ENCODE measurements around the gene GTF2F2.

The GTF2F2 gene

DNA sequence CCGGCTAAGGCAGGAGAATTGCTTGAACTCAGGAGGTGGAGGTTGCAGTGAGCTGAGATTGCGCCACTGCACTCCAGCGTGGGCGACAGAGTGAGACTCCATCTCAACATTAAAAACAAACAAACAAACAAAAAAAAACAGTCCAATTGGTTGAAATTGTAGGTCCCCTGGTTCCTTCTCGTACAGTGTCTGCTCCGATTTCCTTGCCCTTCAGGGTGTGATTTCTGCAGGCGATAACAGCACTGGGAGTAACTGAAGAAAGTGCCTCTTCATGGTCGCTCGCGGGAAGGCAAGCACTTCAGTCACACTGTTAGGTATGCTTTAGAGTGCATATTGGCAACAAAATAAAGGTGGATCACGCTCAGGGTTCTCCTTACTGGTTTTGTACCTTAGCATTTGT lies 181.0 kb downstream of the GTF2F2 start:
- DNase-seq (ENCODE audit: low read depth) = no peak

DNA sequence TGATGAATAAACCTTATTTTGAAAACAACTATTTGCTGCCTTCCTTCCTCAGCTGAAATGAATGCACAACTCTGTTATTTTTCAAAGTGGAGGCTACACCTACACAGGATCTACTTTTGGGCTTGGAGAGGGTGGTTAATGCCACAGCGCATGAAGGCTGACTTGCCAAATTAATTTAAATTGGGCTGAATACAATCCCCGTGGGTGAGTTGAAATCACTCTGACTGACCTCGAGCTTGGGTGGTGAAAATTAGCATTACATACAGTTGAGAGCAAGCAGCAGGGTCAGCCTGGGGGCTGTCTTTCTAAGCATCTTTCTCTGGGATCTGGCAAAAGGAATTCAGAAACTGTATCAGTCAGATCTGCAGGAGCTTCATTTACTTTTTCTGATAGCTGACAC lies 182.2 kb downstream of the GTF2F2 start:
- no peak for DNase-seq (ENCODE audit: low read depth)

DNA sequence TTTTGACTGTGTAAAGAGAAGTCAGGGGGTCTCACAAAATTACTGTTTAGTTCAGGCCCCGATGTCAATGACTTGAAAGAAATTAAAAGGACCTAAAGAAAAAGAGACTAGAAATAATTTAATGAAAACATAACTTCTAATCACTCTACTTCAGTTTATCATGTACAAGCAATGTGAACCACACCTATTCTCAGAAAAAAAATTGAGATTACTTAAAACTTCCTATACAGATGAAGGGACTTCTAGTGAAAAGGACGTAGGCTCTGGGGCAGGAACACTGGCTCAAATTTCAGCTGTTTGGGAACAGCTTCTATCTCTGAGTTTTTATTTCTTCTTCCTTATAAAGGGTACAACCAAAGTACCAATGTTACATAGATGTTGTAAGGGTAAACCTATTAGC lies 182.7 kb downstream of the GTF2F2 start:
- no peak for DNase-seq (ENCODE audit: low read depth)

DNA sequence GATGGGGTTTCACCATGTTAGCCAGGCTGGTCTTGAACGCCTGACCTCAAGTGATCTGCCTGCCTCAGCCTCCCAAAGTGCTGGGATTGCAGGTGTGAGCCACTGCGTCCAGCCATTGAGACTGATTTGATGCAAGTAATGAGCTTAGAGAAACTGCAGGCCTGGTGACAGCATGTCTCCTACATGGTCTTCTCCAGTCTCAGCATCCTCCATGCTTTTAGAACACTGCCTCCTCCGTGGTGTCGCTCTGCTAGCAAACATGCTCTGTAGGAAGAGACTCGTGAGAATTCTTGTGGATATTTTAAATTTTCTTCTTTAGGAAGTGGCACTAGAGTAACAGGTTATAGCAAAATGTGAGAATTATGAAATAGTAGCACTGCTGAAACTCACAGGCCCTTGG lies 183.6 kb downstream of the GTF2F2 start:
- DNase-seq (ENCODE audit: low read depth) = no peak

DNA sequence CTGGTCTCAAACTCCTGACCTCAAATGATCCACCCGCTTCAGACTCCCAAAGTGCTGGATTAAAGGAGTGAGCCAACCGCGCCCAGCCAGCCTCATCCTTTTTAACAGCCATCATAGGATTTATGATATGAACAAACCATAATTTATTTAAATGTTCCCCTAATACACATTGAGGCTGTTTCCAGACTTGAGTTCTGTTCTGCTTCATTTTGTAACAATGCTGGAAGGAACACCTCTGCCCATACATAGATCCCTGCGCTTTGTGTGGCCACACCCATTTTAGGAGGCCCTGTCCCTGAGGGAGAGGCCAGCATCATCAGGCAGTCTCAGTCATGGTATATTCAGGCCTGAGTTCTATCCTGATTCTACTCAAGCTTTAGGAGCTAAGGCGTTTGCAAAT lies 184.8 kb downstream of the GTF2F2 start:
- DNase-seq (ENCODE audit: low read depth) = no peak

DNA sequence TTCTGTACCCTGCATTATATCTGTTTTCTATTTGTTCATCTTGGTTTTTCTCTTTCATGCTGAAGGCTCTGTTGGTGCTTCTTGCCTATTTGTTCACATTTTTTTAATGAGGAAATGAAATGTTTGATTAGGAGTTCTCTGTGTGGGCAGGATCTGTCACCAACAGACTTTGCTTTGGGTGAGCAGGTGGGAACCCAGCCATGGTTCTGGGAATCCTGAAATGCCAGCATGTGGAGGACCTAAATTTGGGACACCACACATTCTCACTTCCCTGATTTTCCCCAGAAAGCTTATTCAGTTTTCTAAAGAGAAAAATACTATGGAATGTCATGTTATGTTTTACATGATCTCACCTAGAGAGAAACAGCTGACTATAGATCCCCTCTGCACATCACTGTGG lies 186.7 kb downstream of the GTF2F2 start:
- DNase-seq (ENCODE audit: low read depth) = no peak

DNA sequence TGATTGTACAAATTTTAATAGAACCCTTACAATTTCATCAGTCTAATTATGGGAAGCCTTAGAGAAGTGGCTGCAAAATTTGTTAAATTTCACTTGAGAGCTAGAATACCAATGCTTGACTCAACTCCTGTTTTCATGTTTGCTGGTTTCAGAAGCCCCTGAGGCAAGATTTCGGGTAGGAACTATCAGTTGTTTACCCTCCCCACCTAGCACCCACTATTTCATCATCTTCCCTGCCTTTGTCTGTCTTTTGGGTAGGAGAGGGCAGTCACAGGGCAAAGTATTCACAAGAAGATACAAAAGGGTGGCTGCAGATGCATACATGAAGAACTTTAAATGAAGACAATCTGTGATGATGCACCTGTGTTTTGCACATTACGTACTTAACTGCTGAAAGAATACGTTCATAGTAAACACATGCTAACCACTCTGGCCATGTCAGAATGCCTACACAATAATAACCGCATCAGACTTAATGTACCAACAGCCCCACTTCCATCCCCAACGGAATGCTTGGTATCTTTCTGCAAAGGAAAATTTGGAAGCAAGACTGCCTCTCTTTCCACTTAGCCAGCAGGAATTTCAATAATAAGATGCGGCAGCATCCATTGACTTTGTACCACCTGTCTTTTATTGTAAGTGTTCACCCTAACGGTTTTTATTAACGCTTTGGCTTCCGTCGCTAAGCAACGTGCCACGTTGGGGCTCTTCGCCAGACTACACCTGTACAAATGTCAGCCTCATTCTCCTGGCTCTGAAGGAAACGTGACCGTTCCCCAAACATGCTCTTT lies 190.2 kb downstream of the GTF2F2 start:
- no peak for DNase-seq (ENCODE audit: low read depth)

DNA sequence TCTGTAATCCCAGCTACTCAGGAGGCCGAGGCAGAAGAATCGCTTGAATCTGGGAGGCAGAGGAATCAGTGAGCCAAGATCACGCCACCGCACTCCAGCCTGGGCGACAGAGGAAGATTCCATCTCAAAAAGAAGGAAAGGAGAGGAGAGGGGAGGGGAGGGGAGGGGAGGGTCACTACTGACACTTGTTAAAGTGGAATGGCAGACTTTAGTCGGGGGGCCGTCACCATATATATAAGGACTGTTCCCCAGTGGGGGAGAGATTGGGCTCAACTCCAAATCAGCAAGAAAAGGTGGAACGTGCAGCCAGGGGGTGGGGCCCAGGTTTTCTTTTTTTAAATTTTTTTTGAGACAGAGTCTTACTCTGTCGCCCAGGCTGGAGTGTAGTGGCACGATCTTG lies 194.5 kb downstream of the GTF2F2 start:
- no peak for DNase-seq (ENCODE audit: low read depth)

DNA sequence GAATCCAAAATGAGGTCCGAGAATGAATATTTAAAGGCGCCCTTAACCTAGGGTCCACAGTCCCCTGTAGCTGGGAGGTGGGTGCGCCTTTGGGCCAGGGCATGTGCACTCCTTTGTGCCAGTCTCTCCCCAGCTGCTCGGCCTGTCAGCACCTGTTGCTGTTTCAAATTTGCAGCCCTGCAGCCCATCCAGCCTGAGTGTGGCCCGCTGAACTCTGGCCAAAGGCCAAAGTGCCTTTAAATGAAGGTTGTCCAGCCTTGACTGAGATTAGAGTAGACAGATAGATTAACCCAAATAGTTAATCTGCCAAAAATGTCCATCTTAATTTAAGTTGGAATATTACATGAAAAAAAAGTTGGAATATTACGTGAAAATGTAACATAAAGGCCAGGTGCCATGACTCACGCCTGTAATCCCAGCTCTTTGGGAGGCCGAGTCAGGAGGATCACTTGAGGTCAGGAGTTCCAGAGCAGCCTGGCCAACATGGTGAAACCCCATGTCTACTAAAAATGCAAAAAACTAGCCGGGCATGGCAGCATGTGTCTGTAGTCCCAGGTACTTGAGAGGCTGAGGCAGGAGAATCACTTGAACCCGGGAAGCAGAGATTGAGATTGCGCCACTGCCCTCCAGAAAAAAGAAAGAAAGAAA lies 195.3 kb downstream of the GTF2F2 start:
- no peak for DNase-seq (ENCODE audit: low read depth)

DNA sequence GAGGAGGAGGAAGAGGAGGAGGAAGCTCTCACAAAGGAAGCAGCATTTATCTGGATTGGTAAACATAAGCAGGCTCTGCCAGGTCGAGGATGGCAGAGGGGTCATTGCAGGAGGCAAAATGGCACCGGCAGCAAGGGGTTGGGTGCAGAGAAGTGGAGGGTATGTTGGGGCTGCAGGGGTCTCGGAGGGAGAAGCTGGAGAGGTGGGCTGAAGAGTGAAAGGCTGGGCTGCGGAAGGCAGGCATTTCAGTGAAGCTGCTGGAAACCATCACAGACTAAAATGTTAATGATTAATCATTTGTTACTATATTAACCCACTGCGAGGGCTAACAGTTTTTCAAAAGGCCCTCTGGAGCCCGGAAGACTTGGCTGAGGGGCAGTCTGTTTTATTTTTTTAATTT lies 196.0 kb downstream of the GTF2F2 start:
- no peak for DNase-seq (ENCODE audit: low read depth)

DNA sequence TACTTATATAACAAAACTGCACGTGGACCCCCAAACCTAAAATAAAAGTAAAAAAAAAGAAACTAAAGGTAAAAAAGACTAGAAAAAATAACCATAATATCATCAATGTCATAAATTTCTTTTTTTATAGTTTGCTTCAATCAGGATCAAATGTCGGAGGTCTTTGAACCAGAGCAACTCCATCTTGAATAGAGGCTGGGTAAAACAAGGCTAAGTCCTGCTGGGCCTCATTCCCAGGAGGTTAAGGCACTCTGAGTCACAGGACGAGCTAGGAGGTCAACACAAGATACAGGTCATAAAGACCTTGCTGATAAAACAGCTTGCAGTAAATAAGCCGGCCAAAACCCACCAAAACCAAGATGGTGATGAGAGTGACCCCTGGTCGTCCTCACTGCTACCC lies 196.7 kb downstream of the GTF2F2 start:
- no peak for DNase-seq (ENCODE audit: low read depth)

DNA sequence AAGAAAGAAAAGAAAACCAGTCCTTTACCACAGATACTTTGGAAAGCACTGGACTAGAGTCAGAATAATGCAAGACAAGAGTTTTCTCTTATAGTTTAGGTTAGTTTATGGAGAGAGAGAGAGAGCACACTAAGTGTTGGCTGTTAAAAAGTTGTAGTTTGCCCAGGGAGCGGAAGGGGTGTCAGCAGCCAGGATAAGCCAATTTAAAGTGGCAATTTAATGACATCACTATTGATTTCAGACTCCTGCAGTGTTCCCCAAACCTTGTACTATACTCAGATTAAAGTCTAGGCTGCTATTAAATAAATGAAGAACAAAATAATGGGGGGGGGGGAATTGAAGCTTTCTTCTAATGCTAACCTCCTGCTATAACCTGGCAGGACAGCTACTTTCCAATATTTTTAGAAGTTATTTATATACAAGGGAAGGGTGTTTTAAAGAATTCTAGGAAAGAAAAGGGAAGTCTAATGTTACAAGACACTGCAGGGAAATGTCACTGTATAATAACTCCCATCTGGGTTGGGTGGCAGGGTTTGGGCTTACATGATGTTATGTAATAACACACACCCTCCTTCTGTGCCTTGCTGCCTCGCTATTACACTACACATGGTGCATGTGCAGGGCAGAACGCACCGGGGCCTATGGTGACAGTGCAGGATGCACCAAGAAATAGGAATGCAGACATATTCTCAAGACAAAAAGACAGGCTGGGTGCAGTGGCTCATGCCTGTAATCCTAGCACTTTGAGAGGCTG lies 200.7 kb downstream of the GTF2F2 start:
- no peak for DNase-seq (ENCODE audit: low read depth)

DNA sequence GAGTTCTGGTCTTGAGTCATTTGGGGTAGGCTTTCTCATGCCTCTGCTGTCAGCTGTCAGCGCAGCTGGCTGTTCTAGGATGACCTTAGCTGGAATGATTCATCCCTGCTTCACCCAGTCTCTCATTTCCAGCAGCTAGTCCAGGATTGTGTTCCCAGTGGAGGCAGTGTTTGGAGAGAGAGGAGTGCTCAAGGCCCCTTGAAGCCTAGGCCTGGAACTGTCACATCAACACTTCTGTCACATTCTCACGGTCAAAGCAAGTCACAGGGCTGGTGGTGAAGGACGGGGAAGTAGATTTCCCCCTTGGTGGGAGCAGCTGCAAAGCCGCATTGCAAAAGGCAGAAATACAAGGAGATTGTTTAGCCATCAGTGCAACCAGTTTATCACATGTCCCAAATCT lies 205.5 kb downstream of the GTF2F2 start:
- no peak for DNase-seq (ENCODE audit: low read depth)

DNA sequence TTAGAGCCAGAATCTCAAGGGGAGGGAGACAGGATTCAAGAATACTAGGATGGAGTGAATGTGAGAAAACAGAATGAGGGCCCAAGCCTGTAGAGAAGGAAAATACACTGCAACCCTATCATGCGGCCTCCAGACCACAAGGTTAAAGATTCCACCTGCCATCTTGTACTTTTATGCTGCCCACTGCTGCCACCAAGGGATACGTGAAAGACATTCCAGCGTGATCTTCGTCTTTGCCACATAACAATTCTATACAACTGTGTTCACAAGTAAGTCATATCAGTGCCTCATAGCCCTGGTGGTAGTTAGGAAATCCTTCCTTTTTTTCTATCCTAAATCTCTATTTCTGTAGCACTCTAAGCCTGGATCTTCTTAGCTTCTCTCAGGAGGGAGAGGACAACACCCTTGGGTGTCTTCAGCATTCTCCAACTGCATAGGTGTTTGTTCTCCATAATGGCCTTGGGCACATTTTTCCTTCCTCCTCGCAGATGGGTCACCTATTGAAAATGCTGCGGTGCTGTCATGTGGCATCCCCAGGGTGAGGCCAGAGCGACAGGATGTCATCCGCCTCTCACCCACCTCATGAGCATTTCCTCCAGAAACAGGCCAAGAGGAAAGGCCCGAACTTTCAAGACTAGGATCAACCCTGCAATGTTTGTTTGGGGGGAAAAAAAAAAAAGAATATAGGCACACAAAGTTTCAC lies 207.1 kb downstream of the GTF2F2 start:
- no peak for DNase-seq (ENCODE audit: low read depth)

DNA sequence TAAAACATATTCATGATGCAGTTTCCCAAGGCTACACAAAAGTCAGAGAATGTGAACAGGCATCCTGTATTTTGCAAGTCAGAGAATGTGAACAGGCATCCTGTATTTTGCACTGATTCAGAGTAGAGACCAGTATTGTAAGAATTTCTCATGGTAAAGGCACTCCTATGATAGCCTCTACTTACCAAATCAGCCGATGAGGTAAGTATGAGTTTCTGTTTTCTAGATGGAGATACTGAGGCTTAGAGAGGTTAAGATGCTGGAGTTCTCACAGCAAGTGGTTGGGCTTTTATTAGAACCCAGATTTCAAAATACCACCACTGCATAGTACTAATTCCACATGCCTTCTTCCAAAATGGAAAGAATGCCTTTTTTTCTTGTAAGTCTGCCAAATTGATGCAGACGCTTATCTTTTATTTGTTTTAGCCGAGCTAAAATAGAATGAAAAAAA lies 208.4 kb downstream of the GTF2F2 start:
- DNase-seq (ENCODE audit: low read depth) = no peak

DNA sequence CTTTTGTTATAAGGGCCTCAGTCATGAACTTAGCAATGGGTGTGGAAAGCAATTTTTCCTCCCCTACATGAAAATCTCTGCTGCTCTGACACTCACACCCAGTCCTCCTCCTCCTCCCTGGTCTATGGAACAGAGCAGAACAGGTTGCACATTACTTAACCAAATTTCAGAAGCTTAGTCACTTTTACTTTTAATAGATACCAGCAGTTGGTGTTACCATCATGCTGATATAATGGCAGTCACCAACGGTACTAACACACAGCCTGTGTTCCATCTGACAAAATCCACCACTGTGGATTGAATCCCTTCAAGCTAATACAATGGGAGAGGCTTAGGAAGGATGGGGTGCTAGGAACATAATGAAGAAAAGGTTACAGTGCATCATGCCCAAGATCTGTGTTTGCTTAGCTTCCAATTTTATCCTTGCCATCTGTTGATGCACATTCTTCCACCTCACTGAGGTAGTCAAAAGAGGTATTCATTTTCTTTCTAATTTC lies 210.9 kb downstream of the GTF2F2 start:
- no peak for DNase-seq (ENCODE audit: low read depth)

DNA sequence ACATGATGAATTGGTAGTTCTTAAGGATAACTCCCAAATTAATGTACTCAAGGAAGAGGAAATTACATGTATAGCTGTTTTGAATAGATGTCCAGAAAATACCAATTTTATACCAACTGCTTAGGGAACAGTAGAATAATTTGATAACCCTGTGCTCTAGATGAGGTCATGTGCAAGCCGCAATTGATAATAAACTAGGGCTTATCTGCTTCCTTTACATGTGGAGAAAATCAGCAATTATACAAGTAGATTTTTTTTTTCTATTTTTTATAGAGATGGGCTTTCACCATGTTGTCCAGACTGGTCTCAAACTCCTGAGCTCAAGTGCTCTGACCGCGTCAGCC lies 211.4 kb downstream of the GTF2F2 start:
- no peak for DNase-seq (ENCODE audit: low read depth)

DNA sequence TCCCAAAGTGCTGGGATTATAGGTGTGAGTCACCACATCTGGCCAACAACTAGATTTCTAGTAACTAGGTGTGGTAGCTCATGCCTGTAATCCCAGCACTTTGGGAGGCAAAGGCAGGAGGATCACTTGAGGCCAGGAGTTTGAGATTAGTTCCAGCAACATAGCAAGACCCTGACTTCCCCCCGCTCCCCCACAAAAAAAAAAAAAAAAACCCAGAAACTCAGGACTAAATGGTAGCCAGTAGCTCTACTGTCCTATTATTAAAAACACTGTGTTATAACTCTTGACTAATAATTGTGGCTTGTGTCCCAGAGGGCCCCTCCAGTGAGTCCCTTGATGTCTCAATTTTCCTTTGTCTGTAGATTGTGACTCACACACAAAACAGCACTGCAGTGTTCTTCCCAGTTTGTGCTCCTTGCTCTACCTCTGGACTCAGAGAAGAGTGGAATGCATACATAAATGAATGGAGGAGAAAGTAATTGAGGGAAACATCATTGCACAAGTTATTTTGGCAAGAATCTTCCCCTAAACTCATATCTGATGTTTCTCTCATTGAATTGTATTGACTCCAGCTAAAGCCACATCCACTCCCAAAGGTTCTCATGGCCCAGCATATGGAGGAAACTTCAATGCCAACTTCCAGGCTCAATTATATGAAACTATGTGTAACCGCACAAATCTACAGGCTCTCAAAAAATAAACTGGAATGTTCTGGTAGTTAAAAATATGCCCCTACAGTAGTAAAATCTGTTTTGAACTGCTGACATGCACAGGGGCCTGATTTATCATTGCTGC lies 211.9 kb downstream of the GTF2F2 start:
- DNase-seq (ENCODE audit: low read depth) = no peak

DNA sequence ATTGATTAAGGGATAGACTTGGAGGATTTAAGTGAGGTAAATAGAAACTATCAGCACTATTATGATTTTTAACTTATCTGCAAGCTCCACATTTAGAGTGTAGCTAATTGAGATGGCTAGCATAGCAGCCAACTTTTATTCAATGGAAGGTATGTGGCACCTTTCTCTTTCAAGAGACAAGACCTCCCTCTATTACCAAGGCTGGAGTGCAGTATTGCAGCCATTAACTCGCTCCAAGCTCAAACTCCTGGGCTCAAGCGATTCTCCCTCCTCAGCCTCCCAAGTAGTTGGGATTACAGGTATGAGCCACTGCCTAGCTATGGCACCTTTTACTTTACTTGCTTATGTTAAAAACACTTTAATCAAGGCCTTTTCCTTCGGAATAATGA lies 212.5 kb downstream of the GTF2F2 start:
- DNase-seq (ENCODE audit: low read depth) = no peak

DNA sequence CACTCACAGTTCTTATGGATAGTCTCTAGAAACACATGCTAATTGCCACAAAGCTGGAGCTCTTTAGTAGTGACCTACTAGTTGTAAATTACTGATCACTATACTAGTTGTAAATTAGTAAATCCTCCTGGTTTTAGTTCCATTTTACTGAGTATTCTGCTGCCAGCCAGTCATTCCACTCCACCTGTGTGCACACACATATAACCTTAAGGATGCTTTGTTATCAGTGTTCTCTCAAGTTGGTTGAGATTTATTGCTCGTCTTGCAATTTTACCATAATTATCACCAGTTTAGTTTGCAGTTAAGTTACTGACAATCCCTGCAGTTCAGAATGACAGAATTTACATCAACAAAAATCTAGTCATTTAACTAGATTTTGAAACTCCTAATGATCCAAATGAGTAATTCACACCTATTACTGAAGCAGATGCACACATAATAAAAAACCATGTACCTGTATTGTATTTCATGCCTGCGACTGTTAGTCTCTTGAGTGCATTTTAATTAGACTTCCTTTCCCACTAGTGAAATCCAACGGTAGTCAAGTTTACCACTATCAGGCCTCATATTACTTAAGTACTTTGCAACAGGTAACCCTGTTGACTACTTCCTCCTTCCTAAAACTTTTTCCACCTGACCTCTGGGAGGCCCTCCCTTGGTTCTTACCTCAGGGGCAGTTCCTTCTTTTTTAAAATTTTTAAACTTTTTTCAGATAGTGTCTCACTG lies 213.1 kb downstream of the GTF2F2 start:
- DNase-seq (ENCODE audit: low read depth) = no peak

Data from stimulated activated CD8-positive, alpha-beta memory T cell treated with anti-CD3 and anti-CD28 coated beads, Interleukin-12 subunit alpha, Interleukin-12 subunit beta, amount 100 ng/mL, for 4 hours (primary cell).